Endothelial cell of umbilical vein (primary cell): Measurements from ENCODE around the gene CFAP73. TPM values are rescaled to one million over a fixed set of nuclear protein-coding genes. Genes with fewer than 3 reads are reported as not detected.

Experiments used
- BruUV-seq: library from RNA; stranded (reverse); fragments of 400-500 nt; replicated peaks from 2 replicates; lab custom pipeline; 2021; lab: Mats Ljungman, UMichigan
- CTCF ChIA-PET: fragments of 300-600, 350-600 bp; sonication (Branson Sonifier 250); formaldehyde crosslinking; loops from one replicate; lab custom pipeline; 2021; ENCODE audit warnings: antibody characterized with exemption, inconsistent platforms; lab: Charles Lee
- POLR2A ChIA-PET: fragments of 300-600, 350-600 bp; sonication (Branson Sonifier 250); formaldehyde crosslinking; loops from one replicate; lab custom pipeline; 2021; ENCODE audit warnings: antibody characterized with exemption, inconsistent platforms; lab: Charles Lee
- DNase-seq: peaks from one replicate; pipeline ENCODE4 v3.0.0-alpha.2; 2011; ENCODE audit warnings: low read depth, low spot score
- FAIRE-seq: peaks from 2 replicates; lab custom pipeline; 2011; peaks lifted over from hg19 to GRCh38; lab: Jason Lieb, UNC
- H2AFZ ChIP-seq: 2 replicates; pipeline ENCODE4 v1.6.0; 2012; ENCODE audit warnings: low read depth, low read length, control low read depth, inconsistent platforms
- H3K27ac ChIP-seq: 2 replicates; pipeline ENCODE4 v1.5.1; 2011; ENCODE audit warnings: low read depth, mild to moderate bottlenecking, control low read depth, low read length, moderate library complexity; ENCODE audit not compliant: insufficient read depth
- H3K27me3 ChIP-seq, 2 experiments: 2 replicates each; pipeline versions ENCODE4 v1.6.0 to v1.6.1; 2011; ENCODE audit warnings: low read length in 2 of 2, mixed read lengths in 1 of 2; ENCODE audit not compliant: control insufficient read depth in 2 of 2, insufficient read depth in 2 of 2
- H3K36me3 ChIP-seq, 2 experiments: 2 replicates in 1 of 2; 3 replicates in 1 of 2; pipeline ENCODE4 v1.5.1; 2011; ENCODE audit warnings: low read length in 2 of 2, mild to moderate bottlenecking in 1 of 2, moderate library complexity in 1 of 2; ENCODE audit not compliant: control insufficient read depth in 2 of 2, insufficient read depth in 2 of 2; ENCODE audit errors: extremely low read depth in 1 of 2
- H3K4me1 ChIP-seq: 3 replicates; pipeline ENCODE4 v1.5.1; 2011; ENCODE audit warnings: mild to moderate bottlenecking, low read length; ENCODE audit not compliant: control insufficient read depth, insufficient read depth; ENCODE audit errors: extremely low read depth
- H3K4me2 ChIP-seq: 2 replicates; pipeline ENCODE4 v1.6.1; 2011; ENCODE audit warnings: low read length, control low read depth, mixed read lengths; ENCODE audit not compliant: insufficient read depth
- H3K4me3 ChIP-seq, 3 experiments: fragments of 200-600 bp in 1 of 3; sonication (generic), shearing (Covaris generic) in 1 of 3; replicated peaks in 1 of 3; 2 replicates each; pipeline ENCODE4 v1.5.1; 2011 to 2016; ENCODE audit warnings: control low read depth in 3 of 3, low read length in 3 of 3, mild to moderate bottlenecking in 2 of 3, inconsistent platforms in 1 of 3, low read depth in 1 of 3, moderate library complexity in 1 of 3; ENCODE audit not compliant: insufficient read depth in 1 of 3
- H3K79me2 ChIP-seq: 2 replicates; pipeline ENCODE4 v1.6.0; 2012; ENCODE audit warnings: low read length, inconsistent platforms; ENCODE audit not compliant: control insufficient read depth, insufficient read depth
- H3K9ac ChIP-seq: replicated peaks from 2 replicates; pipeline ENCODE3; 2011; ENCODE audit warnings: low read length, control low read depth; ENCODE audit not compliant: insufficient read depth; ENCODE audit errors: extremely low read depth
- H3K9me1 ChIP-seq: replicated peaks from 3 replicates; pipeline ENCODE4 v1.6.0; 2011; ENCODE audit warnings: mild to moderate bottlenecking, low read length; ENCODE audit not compliant: control insufficient read depth, insufficient read depth; ENCODE audit errors: extremely low read depth
- H3K9me3 ChIP-seq: replicated peaks from 2 replicates; pipeline ENCODE4 v1.5.1; 2012; ENCODE audit warnings: low read length, inconsistent platforms; ENCODE audit not compliant: control insufficient read depth, insufficient read depth
- H4K20me1 ChIP-seq: replicated peaks from 2 replicates; pipeline ENCODE3; 2011; ENCODE audit warnings: mild to moderate bottlenecking, low read length; ENCODE audit not compliant: control insufficient read depth, insufficient read depth; ENCODE audit errors: extremely low read depth
- CTCF ChIP-seq, 2 donors: IDR thresholded peaks; 1 replicate in 1 of 2; 2 replicates in 1 of 2; pipeline ENCODE4 v1.5.1; 2011; ENCODE audit warnings: low read length in 2 of 2, mild to moderate bottlenecking in 2 of 2, moderate library complexity in 2 of 2, control low read depth in 1 of 2, inconsistent platforms in 1 of 2, low read depth in 1 of 2; ENCODE audit not compliant: insufficient read depth in 1 of 2; ENCODE audit errors: extremely low read depth in 1 of 2
- EZH2 ChIP-seq: IDR thresholded peaks from 2 replicates; pipeline ENCODE4 v1.6.1; 2012; ENCODE audit warnings: borderline replicate concordance, low read depth, mild to moderate bottlenecking, moderate library complexity, low read length, inconsistent platforms; ENCODE audit not compliant: severe bottlenecking
- FOS ChIP-seq: IDR thresholded peaks from 2 replicates; pipeline ENCODE4 v1.6.1; 2011; ENCODE audit warnings: mild to moderate bottlenecking, low read length, moderate library complexity, borderline replicate concordance; ENCODE audit not compliant: insufficient read depth
- GATA2 ChIP-seq: IDR thresholded peaks from 2 replicates; pipeline ENCODE4 v1.7.0; 2011; ENCODE audit warnings: low read depth, mild to moderate bottlenecking, moderate library complexity, mixed read lengths, low read length; ENCODE audit not compliant: insufficient read length, insufficient read depth
- JUN ChIP-seq: IDR thresholded peaks from 2 replicates; pipeline ENCODE4 v1.6.1; 2011; ENCODE audit warnings: borderline replicate concordance, low read depth; ENCODE audit not compliant: insufficient read length, insufficient read depth
- MAX ChIP-seq: IDR thresholded peaks from 2 replicates; pipeline ENCODE4 v1.6.1; 2011; ENCODE audit not compliant: insufficient read depth, insufficient read length
- MYC ChIP-seq: IDR thresholded peaks from one replicate; pipeline ENCODE4 v1.6.1; 2011; ENCODE audit warnings: mild to moderate bottlenecking, low read depth, low read length
- POLR2A ChIP-seq: IDR thresholded peaks from 2 replicates; pipeline ENCODE4 v1.6.1; 2012; ENCODE audit warnings: low read depth, mild to moderate bottlenecking, control low read depth, low read length
- POLR2AphosphoS5 ChIP-seq: IDR thresholded peaks from 2 replicates; pipeline ENCODE4 v1.6.1; 2012; ENCODE audit warnings: low read depth, mild to moderate bottlenecking, control low read depth, low read length, moderate library complexity; ENCODE audit not compliant: insufficient read depth
- dilution Hi-C: fragments of 300-500 bp; cut with MboI; formaldehyde crosslinking; loops from one replicate; pipeline ENCODE4 v1.15.0; 2019; ENCODE audit warnings: low sequenced_read_pairs; ENCODE audit not compliant: extremely low pct_ligation_motif_present
- intact Hi-C: fragments of 100-400 bp; cut with micrococcal nuclease; formaldehyde crosslinking; loops from one replicate; pipeline ENCODE4 v1.10.0; 2022
- polyA plus RNA-seq, 4 experiments: library from polyadenylated mRNA; depleted of rRNA in 3 of 4; stranded (reverse) in 3 of 4; unstranded in 1 of 4; fragments of >200 nt; gene quantifications; 2 replicates each; pipeline versions ENCODE4 v1.2.1 to v1.2.3, GENCODE V29; 2011 to 2012; ENCODE audit warnings: missing spikeins in 1 of 4
- total RNA-seq: library from RNA; stranded (reverse); gene quantifications from 2 replicates; pipeline ENCODE4 v1.2.3, GENCODE V29; 2021

CFAP73 gene
- total and polyA plus RNA-seq, 2 donors (not counting 3 experiments of a cell fraction or from before 2014, with no cell fraction given): not detected

DNA sequence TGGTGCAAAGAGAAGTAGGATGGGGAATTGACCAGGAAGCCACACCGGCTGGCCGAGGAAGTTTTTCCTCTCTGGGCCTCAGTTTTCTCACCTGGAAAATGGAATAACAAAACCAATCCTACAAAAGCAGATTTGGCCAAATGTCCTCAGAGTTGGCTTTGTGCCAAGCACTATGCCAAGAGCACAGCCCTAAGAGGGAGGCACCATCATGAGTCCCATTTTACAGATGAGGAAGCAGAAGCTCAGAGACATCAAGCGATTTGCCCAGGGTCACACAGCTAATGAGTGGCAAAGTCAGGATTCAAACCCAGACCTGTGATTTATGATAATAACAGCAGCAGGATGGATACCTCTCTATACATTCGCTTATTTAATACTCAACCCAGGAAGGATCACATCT, 41.2 kb upstream of the CFAP73 start:
- ChIA-PET POLR2A (no interaction called here), CTCF (no interaction called here)
- BruUV-seq: no TSS peak
- no peaks in the 10 kb centered on the region for H3K79me2 ChIP-seq
- no peaks in the 10 kb centered on the region for H4K20me1 ChIP-seq
- H2AFZ ChIP-seq: no peak overlapping the region
- no peak overlapping the region for H3K27ac ChIP-seq
- DNase-seq (no peak), FAIRE-seq (no peak)
- dilution Hi-C loops (no loop called here), intact Hi-C loops (no loop called here)
- no peaks in the 10 kb centered on the region for H3K9me3 ChIP-seq
- H3K9ac ChIP-seq: no peak overlapping the region
- no peaks in the 10 kb centered on the region for H3K9me1 ChIP-seq
- TF ChIP-seq FOS (no peak), MAX (no peak), CTCF (IDR thresholded peaks at IDR 0.05; ENCODE audit: extremely low read depth in 1 of 2, insufficient read depth in 1 of 2, low read depth in 1 of 2, low read length in 2 of 2) (no peak), MYC (no peak), JUN (no peak), POLR2A (no peak), GATA2 (no peak), EZH2 (no peak), POLR2AphosphoS5 (no peak)
- H3K4me2 ChIP-seq: no peak overlapping the region
- no peaks in the 10 kb centered on the region for H3K36me3 ChIP-seq
- H3K4me3 ChIP-seq: no peak overlapping the region
- peaks cover 0 to 3% of the 10 kb centered on the region in 2 experiments for H3K27me3 ChIP-seq
- no peaks in the 10 kb centered on the region for H3K4me1 ChIP-seq
